Activated T-cell treated with anti-CD3 and anti-CD28 coated beads for 4 hours (primary cell): ENCODE results near the gene RGPD3.
"Not testable (repeated sequence)": the region's sequence is repeated elsewhere in the genome, so short reads cannot be mapped to it uniquely, and the experiment has no call there.

ENCODE experiments used
- DNase-seq: peaks from one replicate; pipeline ENCODE4 v3.0.0-alpha.2; 2020

RGPD3 gene

DNA sequence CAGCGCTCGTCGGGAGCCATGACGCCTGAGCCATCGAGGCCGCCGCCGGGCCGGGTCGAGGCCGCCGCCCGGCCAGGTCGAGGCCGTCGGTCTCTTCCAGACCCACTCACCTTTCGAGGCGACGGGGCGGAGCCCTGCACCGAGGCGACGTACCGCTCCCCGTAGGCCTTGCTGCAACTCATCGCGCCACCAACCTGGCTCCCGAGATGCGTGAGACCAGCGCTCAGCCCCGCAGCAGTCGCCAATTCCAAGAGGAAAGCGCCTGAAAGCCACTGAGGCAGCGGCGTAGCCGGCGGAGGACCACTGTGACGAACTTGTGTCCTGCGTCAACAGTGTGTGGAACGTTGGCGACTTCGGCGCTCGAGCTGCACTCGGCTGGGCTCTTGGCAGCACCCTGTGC lies at the start of gene RGPD3:
Gene RGPD3, minus strand, starts transcription at position 307 of the 400 bp plus-strand sequence. Its CDS starts 125 bp downstream, at position 182.
- DNase-seq = not testable (repeated sequence)

DNA sequence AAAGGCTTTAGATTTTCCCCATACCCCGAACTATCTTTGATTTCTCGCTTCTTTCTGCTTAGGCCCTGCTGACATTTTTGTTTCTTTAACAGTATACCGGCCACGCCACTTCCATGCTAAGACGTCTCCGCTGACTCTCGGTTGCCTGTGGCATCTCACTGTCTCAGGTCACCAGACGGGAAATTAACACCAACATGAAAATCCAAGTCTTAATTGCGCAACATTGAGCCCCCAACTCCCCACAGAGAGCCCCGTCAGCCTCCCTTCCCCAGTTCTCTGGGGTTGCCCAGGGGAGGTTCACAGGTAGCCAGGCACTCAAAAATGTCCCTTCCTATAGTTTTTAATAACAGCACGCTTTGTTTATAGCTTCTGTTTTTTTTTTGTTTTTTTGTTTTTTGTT lies 49.1 kb upstream of the RGPD3 start:
- no peak for DNase-seq

DNA sequence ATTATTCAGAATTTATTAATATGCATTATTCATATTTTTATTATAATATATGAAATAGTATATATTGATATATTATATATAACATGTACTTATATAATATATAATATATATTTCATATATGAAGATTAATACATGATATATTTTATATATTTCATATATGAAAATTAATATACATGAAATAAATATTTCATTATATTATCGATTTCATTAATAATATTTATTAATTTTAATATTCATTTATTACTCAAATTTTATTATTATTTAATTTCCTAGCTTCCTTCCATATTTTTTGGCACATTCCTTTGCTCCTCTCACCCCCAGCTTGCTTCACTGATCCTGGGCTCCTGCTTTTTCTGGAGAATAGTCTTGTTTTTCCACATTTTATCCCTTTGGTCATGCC lies 48.7 kb upstream of the RGPD3 start:
- no peak for DNase-seq

DNA sequence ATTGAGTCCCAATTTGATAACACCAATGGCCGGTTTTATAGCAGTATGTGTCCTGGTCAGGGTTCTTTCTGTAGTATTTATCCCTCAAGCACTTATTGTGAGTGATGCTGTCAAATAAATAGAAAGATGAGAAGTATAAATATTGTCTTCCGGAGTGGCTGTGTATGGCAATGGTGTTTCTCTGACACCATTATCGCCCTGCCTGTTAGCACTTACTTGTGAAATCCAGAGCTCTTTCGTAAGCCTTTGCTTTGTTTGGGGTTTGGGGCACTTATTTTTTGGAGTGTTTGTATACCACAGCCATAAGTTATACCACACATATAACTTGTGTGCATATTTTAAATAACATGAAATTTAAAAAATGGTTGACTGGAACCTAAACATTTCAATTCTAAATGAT lies 48.2 kb upstream of the RGPD3 start:
- DNase-seq = no peak

DNA sequence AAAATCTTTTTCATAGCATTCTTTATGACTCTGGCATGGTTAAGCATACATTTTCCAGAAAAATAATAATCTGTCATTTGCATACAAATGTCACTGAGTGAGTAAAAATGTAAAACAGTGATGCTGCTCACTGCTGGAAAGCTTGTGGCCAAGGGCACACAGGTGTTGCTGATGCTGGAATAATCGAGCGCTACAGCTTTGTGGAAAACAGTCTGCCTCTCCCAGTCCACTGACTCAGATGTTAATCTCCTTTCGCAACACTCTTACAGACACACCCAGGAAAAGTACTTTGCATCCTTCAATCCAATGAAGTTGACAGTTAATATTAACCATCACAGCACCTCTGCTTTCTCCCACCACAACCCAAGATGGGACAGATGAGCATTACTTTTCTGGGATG lies 46.6 kb upstream of the RGPD3 start:
- DNase-seq = not testable (repeated sequence)

DNA sequence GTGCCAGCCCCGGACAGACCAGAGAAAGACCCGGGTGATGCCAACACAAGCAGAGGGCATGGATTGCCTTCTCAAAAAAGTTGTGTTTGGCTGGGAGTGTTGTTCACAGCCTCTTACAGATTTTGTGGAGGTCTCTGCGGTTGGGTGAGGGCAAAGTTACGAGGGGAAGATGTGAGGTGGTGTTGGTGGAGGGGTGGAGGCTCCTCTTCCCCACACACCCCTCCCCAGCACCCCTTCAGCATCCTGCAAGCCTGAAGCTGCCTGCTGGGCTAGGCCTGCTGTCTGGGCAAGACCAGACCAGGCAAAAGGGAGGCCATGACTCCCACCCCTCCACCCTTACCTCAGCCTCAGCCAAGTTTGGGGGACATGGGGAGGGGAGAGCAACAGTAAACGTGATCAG lies 45.2 kb upstream of the RGPD3 start:
- DNase-seq = not testable (repeated sequence)

DNA sequence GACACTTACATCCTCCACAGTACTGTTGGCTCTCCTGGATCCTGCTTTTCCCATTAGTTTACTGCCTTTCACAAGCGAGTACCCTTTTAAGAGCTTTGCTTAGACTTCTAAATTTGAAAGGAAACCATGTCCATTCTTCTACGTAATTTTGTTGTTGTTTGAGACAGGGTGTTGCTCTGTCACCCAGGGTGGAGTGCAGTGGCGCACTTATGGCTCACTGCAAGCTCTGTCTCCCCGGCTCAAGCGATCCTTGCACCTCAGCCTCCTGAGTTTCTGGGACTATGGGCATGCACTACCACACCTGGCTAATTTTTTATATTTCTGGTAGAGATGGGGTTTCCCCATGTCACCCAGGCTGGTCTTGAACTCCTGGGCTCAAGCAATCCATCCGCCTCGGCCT lies 43.7 kb upstream of the RGPD3 start:
- DNase-seq = not testable (repeated sequence)

DNA sequence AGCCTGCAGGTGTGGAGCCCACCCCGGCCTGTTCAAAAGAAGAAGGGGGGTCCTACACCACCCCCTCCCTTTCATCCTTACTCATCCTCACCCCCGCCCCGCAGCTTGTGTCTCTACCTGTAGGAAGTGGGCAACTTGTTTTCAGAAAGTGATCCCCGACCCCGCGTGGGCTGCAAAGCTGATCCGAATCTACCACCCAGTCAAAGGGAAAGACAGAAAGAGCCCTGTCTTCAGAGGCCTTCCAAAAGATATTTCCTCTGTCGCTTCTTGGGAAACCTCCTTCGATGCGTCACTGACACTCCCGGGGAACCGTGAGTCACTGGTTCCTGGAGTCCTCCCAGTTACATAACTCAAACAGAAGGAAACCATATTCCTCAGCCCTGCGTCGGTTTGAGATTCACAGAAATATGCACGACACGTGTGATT lies 43.3 kb upstream of the RGPD3 start:
- peak; percentile 23 for DNase-seq

DNA sequence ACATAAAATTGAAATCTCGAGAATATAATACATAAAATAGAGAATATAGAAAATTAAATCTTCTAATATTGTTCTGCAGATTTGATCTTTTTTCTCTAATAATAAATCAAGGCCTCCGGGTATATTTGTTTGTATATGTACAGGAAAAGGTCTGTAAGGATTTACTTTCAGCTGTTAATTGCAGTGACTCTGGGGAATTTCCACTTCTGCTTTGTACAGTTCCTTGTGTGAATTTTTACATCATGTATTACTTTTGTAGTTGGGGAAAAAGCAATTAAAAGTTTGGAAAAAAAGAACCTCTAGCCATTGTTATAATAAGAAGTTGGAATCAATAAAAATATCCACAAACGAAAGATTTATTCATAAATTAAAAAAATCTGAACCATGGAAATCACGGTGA lies 42.6 kb upstream of the RGPD3 start:
- not testable (repeated sequence) for DNase-seq

DNA sequence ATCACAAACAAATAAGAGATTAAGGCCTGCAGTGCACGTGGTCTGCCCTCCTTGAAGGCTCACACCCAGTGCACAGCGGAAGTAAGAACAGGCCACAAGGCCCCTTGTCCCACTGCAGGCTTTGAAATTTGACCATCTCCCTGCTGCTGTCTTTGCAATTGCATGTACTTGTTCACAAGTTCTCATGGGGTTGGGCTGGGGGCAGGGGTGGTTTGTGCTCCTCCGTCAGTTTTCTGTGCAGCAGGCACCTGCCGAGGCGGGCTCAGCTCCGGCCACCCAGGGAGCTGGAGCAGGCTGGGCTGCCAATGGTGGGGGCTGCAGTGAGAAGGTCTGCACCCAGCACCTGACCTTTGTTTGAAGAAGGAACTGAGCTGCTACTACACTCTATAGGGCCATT lies 41.2 kb upstream of the RGPD3 start:
- not testable (repeated sequence) for DNase-seq

DNA sequence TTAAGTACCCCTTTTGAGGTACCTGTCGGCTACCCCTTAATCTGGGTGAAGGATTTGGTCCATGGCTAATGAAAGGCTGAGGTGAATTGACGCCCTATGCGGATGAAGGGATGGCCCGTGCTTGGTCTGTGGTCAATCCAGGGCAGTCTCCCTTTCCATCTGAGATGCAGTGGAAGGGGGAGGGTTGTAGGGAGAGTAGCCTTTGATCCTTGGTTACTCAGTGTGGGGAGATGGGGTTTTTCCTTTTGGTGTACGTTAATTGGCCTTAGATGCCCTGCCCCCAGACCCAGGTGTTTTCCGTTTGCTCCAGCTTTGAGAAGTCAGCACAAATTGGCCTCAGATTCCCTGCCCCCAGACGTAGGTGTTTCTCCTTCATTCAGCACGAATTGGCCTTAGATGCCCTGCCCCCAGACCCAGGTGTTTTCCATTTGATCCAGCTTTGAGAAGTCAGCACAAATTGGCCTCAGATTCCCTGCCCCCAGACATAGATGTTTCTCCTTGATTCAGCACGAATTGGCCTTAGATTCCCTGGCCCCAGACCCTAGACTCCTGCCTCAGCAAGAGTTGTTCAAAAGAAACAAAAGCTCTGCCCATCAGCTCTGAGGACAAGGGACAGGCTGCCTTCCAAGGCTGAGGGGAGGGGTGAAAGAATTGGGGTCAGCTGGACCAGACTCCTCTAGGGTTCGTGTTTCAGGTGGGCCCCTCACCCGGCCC lies 40.6 kb upstream of the RGPD3 start:
- not testable (repeated sequence) for DNase-seq

DNA sequence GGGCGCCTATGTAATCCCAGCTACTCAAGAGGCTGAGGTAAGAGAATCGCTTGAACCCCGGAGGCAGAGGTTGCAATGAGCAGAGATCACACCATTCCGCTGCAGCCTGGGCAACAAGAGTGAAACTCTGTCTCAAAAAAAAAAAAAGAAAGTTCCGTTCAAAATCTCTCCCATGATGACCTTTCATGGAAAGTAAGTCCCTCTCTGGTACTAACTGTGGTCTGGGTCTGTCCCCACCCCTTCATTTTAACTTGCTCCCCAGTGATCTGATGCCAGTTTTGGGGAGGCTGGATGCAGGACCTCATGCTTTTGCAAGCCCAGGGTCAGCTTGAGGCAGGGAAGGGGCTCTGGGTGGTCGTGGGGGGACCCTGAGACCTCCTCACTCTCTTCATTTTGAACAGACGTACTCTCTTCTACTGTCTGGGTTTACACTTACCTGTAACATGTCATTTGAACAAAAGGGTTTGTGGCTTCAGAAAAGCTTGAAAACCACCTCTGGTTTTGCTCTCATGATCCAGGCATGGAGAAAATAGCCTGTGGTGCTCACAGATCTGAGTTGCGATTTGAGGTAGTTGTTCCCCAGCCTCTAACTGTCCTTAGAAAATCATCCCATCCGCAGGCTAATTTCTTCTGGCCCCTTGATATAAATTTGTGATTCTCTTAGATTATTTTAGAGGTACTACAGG lies 37.9 kb upstream of the RGPD3 start:
- DNase-seq = not testable (repeated sequence)

DNA sequence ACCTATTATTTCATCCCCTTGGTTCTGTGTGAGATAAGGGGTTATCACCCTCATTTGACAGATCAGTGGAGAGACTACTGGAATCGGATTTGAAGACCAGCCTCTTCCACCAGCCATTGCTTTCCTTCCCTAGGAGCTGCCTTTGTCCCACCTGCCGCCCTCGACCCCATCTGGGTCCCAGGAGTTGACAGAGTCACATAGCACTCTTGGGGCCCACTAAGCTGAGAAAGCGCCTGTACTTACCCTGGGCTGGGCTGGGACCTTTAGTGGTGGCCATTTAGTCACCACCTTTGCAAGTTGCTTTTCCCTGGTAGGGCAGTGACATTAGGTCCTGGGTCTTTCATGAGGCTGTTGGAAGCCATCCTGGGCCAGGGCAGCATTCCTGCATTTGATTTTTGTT lies 36.6 kb upstream of the RGPD3 start:
- DNase-seq = not testable (repeated sequence)

DNA sequence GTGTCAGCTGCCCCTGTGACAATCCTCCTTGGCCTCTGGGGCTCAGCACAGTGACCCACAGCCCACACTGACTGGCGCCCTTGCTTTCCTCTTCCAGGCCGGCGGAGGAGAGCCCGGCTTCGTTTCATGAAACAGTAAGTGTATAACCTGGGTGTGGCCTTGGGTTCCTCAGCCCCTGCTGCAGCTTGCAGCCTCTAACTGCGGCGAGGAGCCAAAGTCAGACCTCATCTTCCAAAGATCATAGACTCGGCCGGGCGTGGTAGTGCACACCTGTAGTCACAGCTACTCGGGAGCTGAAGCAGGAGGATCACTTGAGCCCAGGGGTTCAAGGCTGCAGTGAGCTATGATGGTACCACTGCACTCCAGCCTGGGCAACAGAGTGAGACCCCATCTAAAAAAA lies 36.0 kb upstream of the RGPD3 start:
- DNase-seq = not testable (repeated sequence)

DNA sequence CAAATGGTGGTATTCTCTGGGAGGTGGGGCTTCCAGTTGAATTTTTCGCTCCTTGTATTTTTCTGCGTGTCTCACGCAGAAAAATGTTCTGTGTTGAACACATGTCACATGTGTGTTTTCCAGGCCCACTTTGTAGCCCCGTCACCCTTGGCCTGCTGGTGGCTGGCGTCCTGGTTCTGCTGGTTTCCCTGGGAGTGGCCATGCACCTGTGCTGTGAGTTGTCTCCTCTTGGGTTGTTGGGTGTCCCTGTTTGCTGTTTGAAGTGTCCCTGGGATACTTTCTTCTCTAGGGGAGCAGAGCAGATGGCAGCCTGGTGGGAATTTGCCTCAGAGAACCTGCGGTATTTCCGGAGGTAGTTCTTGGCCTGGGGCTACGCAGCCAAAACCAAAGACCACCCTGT lies 34.1 kb upstream of the RGPD3 start:
- not testable (repeated sequence) for DNase-seq

DNA sequence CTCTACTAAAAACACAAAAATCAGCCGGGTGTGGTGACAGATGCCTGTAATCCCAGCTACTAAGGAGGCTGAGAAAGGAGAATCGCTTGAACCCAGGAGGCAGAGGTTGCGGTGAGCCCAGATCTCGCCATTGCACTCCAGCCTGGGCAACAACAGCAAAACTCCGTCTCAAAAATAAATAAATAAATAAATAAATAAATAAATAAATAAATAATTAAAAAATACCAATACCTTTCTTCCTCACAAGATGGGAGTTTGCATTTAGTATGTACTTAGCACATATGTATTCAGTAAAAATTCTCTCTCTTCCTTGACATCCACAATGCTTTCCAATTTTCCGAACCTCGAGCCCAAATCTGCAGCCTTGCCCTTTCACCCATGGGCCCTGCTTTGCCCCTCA lies 32.1 kb upstream of the RGPD3 start:
- DNase-seq = not testable (repeated sequence)

DNA sequence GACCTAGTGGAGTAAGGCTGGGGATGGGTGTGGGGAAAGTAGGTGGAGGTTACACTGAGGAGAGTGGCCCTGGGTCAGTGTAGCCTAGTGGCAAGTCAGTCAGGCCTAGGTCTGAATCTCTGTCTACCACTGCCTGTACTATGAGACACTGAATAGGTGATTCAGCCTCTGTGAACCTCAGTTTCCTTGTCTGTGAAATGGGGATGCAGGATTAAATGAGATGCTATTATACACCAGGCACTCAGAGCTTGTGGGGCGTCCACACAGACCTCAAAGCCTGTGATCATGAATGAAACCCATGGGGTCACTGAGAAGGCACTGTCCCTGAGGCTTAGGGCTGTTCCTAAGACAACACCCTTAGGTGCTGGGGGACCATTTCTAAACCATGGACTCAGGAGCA lies 30.3 kb upstream of the RGPD3 start:
- not testable (repeated sequence) for DNase-seq

DNA sequence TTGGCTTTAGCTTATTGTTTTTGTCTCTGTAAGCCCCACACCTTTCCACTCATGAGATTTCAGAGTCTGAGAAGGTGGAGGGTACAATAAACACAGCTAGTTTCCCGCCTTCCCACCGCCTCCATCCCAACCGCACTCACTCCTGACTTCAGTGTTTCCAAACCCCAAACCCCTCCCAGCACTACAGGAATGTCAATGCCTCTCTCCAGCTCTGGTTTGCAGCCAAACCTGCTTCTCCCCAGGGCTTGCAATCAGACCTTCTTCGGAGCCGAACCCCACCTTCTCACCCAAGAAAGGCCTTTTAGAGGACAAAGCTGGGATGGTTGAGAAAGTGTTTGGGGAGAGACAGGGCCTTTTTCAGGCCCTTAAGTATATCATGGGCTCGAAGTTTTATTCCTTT lies 24.7 kb upstream of the RGPD3 start:
- not testable (repeated sequence) for DNase-seq

DNA sequence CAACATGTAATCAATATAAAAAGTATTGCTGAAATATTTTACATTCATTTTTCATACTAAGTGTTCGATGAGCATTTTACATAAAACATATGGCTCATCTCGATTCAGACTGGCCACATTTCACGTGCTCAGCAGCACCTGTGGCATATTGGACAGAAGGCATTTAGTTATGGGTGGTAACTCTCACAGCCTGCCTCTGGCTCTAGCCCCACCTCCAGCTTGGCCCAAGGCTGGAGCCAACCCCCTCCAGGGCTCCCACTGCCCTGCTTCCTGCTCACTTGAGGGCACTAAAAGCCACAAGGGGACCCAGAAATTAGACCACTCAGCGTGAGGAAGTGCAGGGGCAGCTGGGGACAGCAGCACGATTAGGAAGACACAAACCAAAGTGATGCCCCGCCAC lies 24.2 kb upstream of the RGPD3 start:
- DNase-seq = not testable (repeated sequence)

DNA sequence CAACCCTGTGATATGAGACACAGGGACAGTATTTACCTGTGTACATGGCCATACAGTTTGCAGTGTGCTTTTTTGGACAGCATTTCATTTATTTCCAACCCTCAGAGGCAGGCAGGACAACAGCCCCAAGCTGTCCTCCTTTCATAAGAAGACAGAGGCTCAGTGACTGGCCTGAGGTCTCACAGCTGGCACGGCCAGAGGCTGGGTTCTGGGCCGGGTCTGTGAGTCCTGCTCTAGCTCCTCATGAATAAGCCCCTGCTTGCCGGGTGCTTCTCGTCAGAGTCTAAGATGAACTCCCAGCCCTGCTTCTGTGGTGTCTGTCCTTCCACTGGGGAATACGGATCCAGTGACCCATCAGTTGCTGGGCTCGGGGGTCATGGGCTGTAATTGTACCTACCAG lies 21.5 kb upstream of the RGPD3 start:
- not testable (repeated sequence) for DNase-seq

DNA sequence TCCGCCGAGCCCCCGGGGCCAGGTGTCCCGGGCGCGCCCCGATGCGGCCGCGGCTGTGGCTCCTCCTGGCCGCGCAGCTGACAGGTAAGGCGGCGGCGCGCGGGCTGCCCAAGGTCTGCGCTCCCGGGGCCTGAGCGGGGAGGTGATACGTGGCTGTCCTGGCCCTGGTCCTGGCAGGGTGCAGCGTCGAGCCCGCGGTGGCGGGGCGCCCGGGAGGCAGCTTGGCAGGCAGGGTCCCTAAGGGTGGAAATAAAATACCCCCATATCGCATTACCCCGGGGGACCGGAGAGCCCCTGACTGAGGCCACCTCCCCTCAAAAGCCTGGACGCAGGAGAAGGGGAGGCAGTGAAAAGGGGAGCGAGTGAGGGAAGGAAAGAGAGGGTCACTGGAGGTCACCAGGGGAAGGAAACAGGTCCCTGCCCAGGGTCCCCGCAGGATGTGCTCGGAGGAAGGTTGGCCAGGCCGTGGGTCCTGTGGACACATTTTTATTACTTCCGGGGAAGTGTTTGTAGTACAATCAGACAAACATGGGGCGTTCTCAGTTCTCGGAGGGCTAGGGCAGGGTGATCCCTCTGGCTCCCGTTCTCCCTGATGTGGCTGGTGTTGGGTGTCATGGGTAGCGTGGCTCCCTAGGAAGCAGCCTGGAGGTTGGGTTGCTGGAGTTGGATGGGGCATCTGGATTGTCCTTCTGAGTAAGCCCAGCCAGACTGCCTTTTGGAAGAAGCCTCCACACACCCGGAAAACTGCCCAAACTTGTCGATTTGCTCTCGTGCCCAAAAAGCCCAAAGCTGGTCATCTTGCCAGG lies 19.4 kb upstream of the RGPD3 start:
- DNase-seq = not testable (repeated sequence)

DNA sequence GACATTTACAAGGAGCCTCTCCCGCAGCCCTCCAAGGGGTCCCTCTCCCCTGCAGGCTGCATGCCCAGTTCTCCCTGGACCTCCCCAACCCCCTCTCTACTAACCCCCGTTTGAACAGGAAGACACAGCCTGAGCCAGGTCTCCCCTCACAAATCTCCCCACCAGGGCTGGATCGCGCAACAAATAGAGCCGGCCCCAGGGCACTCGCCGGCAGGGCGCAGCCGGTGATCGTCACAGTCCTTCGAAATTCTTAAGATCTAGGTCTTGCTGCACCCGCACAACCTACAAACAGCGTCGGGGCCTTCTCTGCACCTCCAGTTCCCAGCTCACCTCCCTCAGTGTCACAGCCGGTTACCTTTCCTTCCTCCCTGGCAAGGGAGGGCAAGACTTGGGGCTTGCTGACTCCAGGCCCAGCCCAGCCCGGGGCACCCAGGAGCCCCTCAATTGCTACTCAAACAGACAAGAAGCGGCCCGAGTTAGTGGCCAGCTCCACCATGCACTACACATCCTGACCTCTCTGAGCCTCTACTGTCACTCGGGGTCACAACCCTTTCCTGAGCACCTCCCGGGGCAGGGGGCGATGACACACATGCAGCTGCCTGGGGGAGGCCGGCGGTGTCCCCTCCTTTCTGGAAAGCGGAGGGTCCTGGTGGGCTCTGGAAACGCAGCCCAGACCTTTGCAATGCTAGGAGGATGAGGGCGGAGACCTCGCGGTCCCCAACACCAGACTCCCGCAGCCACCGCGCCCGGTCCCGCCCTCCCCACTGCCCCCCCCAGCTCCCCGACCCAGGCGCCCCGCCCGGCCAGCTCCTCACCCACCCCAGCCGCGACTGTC lies 18.6 kb upstream of the RGPD3 start, which contains the start of gene CD8B2:
Gene CD8B2, plus strand, starts transcription at position 814 of the 835 bp plus-strand sequence. CDS start 63 bp downstream, outside the sequence.
- not testable (repeated sequence) for DNase-seq
